ENCODE results near the gene PALD1.
"Not testable (repeated sequence)": the region's sequence is repeated elsewhere in the genome, so short reads cannot be mapped to it uniquely, and the experiment has no call there.

The PALD1 gene

DNA sequence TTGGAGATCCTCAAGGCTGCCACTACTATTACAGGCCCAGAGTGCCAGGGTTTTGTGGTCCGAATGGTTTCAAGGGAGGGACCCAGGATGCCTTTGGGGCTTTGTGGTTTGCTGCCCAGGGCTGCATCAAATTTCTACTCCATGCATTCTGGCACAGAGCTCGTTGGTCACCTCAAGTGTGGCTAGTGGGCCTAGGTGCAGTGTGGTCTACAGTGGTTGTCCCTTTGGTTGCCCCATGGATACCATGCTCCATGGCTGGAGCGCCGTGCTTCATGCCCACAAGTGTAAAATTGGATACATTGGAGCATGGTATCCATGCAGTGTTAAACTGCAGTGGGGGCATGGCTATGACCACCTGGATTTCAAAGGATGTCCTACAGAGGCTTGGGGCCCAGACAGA lies 129.4 kb downstream of the PALD1 start:
- DNase-seq (ENCODE audit: low spot score): no peak

DNA sequence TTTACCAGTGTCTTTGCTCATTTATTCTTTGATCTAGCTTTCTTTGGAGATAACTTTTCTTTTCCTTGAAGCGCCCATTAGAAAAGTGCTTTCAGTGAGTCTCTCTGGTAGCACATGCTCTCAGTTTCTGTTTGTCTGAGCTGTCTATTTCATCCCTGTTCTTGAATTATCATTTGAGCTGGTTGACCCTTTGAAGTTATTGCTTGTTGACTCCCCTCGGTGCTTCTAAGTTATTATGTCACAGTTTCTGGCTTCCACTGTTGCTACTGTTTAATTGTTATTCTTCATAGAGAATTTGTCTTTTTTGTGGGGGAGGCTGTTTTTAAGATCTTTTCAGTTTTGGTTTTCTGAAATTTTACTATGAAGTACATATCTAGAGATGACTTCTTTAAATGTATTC lies 135.4 kb downstream of the PALD1 start:
- DNase-seq (ENCODE audit: low spot score): no peak

DNA sequence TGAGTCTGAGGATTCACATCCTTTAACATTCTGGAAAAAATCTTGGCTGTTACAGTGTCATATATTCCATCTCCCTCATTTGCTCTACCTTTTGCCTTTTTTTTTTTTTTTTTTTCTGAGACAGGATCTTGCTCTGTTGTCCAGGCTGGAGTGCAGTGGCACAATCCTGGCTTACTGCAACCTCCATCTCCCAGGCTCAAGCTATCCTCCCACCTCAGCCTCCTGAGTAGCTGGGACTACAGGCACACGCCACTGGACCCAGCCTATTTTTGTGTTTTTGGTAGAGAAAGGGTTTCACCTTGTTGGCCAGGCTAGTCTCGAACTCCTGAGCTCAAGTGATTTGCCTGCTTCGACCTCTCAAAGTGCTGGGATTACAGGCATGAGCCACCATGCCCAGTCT lies 135.8 kb downstream of the PALD1 start:
- DNase-seq (ENCODE audit: low spot score): not testable (repeated sequence)

DNA sequence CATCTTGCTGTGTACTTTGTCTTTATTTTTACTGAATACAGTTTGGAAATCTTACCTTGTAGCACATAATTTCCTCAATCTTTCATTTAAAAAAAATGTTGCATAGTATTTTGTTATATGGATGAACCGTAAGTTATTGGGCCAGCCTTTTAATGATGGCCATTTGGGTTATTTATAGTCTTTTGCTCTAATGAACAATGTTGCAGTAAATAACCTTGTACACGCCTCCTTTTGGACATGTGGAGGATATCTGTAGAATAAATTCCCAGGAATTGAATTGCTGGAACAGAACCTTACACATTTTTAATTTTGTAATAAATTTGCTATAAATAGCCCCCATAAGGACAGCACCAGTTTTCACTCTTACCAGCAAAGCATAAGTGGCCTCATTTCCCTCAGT lies 136.6 kb downstream of the PALD1 start:
- DNase-seq (ENCODE audit: low spot score): no peak

DNA sequence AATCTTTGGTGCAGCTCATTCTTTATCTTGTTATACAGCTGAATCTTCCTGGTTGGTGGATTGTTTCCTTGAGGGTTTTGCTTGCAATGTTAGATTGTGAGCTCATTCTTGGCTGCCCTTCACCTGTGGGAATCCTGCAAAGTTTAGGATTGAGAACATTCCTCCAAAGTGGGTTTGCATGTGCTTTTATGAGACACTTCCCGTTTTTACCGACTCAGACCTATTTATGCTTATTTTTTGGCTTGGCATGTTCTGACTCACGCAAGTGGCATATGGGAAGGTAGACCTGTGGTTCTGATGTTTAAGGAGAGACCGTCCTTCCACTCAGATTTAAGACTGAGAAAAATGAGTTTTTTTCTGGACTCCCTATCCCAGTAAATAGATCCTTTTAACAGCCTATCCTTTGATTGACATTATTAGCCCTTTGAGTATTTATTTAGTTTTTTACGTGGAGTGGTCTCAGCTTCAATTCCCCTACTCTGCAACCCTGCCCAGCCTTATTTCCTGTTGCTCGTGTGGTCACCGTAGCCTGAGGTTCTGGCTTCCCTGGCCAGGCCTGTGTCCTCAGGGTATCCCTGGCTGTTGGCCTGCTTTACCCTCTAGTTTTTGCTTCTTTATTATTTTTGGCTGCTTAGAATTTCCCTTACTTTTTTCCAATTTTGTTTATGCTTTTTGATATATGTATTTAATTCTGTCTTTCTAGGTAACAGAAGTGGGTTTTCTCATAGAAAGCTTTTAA lies 137.4 kb downstream of the PALD1 start:
- DNase-seq (ENCODE audit: low spot score): no peak

DNA sequence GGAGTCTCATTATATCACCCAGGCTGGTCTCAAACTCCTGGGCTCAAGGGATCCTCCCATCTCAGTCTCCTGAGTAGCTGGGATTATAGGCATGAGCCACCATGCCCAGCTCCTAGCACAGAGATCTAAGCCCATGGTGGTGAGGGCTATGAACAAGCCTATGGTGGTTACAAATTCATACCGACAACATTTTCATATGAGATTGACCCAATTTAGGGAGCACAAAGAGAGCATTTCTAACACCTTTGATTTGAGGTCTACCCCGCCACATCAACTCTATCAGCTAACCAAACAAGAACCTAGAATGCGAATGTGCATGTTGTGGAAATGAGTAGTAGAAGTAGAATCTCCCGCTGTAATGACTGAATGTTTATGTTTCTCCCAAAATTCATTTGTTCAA lies 138.2 kb downstream of the PALD1 start:
- DNase-seq (ENCODE audit: low spot score): no peak
